ENCODE measurements around the gene ZNF426.
"Not testable (repeated sequence)": the region's sequence is repeated elsewhere in the genome, so short reads cannot be mapped to it uniquely, and the experiment has no call there.

Gene ZNF426

GRCh38 chr19:9539201-9539600, 756 bp upstream of the ZNF426 start:
- ATAC-seq (replicated peaks), result not testable (repeated sequence)
- Mint-ChIP-seq H3K4me3 (peak overlapping the region; percentile 89 to 98), H3K9me3 (peaks cover 5 to 15% of the 10 kb centered on the region in 2 donors)

GRCh38 chr19:9535934-9536333, 2.5 kb downstream of the ZNF426 start:
- Mint-ChIP-seq H3K36me3 (ENCODE audit: insufficient read depth) (peaks cover 64% of the 10 kb centered on the region), H3K9me3 (peaks cover 11 to 29% of the 10 kb centered on the region in 2 donors), H3K4me3 (no peak overlapping the region), H3K4me1 (ENCODE audit: low read depth in 2 of 2) (peaks cover 20 to 21% of the 10 kb centered on the region in 2 donors), H3K27me3 (no peaks in the 10 kb centered on the region), H3K27ac (no peak overlapping the region)
- DNase-seq, result no peak
- ATAC-seq (replicated peaks), result no peak

More at GRCh38 chr19:9539201-9539600, 756 bp upstream of the ZNF426 start:
- H3K4me1 Mint-ChIP-seq (ENCODE audit: low read depth in 2 of 2), result peaks cover 20 to 21% of the 10 kb centered on the region in 2 donors
- not testable (repeated sequence) for DNase-seq, H3K27me3 Mint-ChIP-seq
- H3K36me3 Mint-ChIP-seq (ENCODE audit: insufficient read depth), result peaks cover 33% of the 10 kb centered on the region
- H3K27ac Mint-ChIP-seq, result peak overlapping the region; percentile 97 to 98

GRCh38 chr19:9531933-9532332, 6.5 kb downstream of the ZNF426 start:
- H3K27me3 Mint-ChIP-seq, result no peaks in the 10 kb centered on the region
- no peak overlapping the region for H3K27ac Mint-ChIP-seq
- no peak overlapping the region for H3K4me3 Mint-ChIP-seq
- H3K36me3 Mint-ChIP-seq (ENCODE audit: insufficient read depth), result peaks cover 76% of the 10 kb centered on the region
- DNase-seq (no peak), ATAC-seq (replicated peaks) (no peak)
- H3K9me3 Mint-ChIP-seq, result peaks cover 8 to 23% of the 10 kb centered on the region in 2 donors
- no peaks in the 10 kb centered on the region for H3K4me1 Mint-ChIP-seq (ENCODE audit: low read depth in 2 of 2)

DNA sequence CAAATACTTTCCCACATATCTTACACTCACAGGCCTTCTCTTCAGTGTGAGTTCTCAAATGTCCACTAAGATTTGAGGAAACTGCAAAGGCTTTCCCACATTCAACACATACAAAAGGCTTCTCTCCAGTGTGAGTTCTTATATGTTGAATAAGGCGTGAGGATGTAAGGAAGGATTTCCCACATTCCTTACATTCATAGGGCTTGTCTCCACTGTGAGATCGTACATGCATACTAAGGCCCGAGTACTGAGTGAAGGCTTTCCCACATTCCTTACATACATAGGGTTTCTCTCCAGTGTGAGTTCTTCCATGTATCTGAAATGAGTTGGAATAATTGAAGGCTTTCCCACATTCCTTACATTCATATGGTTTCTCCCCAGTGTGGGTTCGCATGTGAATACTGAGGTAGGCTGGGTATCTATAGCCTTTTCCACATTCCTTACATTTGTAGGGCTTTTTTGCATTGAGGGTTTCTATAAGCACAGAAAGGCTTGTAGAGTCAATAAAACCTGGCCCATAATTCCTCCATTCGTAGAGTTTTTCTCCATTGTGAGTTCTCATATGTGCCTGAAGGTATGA, 9.6 kb downstream of the ZNF426 start:
- H3K9me3 Mint-ChIP-seq, result peaks cover 10 to 35% of the 10 kb centered on the region in 2 donors

DNA sequence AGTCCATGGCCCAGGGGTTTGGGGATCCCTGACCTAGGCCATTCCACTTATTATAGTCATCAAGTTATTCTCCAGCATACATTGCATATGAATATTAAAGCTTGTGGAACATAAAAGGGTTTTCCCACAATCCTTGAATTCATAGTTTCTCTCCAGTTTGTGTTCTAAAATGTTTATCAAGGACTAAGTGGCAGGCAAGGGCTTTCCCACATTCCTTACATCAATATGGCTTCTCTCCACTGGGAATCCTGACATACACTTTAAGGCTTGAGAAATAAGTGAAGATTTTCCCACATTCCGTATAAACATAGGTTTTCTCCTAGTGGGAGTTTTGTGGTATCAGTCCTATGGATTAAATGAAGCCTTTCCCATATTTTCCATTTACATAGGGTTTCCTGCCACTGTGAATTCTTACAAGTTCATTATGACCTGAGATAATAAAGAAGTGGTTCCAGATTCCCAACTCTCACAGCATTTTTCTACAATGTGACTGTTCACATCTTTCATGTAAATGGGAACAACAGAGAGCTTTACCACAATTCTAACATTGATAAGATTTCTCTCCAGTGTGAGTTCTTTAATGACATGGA, 14.5 kb downstream of the ZNF426 start:
- no peak overlapping the region for H3K4me3 Mint-ChIP-seq
- H3K27me3 Mint-ChIP-seq, result no peaks in the 10 kb centered on the region
- no peak overlapping the region for H3K27ac Mint-ChIP-seq
- ATAC-seq (replicated peaks) (no peak), DNase-seq (no peak)
- no peaks in the 10 kb centered on the region for H3K4me1 Mint-ChIP-seq (ENCODE audit: low read depth in 2 of 2)
- peaks cover 10% of the 10 kb centered on the region for H3K36me3 Mint-ChIP-seq (ENCODE audit: insufficient read depth)
- H3K9me3 Mint-ChIP-seq, result peaks cover 10 to 39% of the 10 kb centered on the region in 2 donors

More for the DNA sequence above, 9.6 kb downstream of the ZNF426 start:
- ATAC-seq (replicated peaks) (no peak), DNase-seq (no peak)
- Mint-ChIP-seq H3K27ac (no peak overlapping the region), H3K27me3 (no peaks in the 10 kb centered on the region), H3K36me3 (ENCODE audit: insufficient read depth) (peaks cover 58% of the 10 kb centered on the region), H3K4me3 (no peak overlapping the region), H3K4me1 (ENCODE audit: low read depth in 2 of 2) (no peaks in the 10 kb centered on the region)

DNA sequence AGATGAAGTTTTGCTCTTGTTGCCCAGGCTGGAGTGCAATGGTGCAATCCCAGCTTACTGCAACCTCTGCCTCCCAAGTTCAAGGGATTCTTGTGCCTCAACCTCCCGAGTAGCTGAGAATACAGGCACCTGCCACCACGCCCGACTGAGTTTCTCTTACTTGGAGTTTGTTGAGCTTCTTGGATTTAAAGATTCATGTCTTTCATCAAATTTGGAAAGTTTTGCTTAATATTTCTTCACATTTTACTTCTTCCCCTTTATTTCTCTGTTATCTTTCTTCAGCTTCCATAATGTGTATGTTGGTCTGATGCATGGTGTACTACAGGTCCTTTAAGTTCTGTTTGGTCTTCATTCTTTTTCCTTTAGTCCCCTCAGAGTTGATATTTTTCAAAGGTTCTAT, 31.2 kb downstream of the ZNF426 start:
- no peak for ATAC-seq (replicated peaks)
- Mint-ChIP-seq H3K36me3 (ENCODE audit: insufficient read depth) (no peaks in the 10 kb centered on the region), H3K9me3 (peaks cover 9 to 19% of the 10 kb centered on the region in 2 donors), H3K4me1 (ENCODE audit: low read depth in 2 of 2) (no peaks in the 10 kb centered on the region), H3K27me3 (peaks cover 0 to 7% of the 10 kb centered on the region in 2 donors), H3K4me3 (no peak overlapping the region), H3K27ac (no peak overlapping the region)
- no peak for DNase-seq

DNA sequence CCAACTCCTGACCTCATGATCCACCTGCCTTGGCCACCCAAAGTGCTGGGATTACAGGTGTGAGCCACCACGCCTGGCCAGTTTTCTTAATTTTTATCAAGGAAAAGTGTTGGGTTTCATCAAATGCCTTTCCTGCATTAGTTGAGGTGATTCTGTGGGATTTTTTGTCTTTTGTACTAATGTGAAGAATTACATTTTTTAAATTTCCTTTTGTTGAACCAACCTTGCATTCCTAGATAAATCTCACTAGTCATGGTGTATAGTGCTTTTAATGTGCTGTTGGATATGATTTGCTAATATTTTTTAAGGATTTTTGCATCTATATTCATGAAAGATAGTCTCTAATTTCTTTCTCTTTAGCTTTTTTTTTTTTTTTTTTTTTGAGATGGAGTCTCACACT, 37.6 kb downstream of the ZNF426 start:
- peaks cover 10 to 12% of the 10 kb centered on the region in 2 donors for H3K9me3 Mint-ChIP-seq

GRCh38 chr19:9498183-9498902, 40.1 kb downstream of the ZNF426 start, which contains the start of gene ZNF560:
ZNF560 (minus strand) TSS chr19:9498616; CDS start chr19:9475313, 23,303 bp downstream.
- no peak for ATAC-seq (replicated peaks)
- peak within 1 kb of the TSS in 1 of 2 donors; percentile 31 for H3K4me3 Mint-ChIP-seq
- no peaks in the 10 kb centered on the region for H3K27me3 Mint-ChIP-seq
- no peak for DNase-seq
- no peaks in the 10 kb centered on the region for H3K36me3 Mint-ChIP-seq (ENCODE audit: insufficient read depth)
- no peak within 1 kb of the TSS for H3K27ac Mint-ChIP-seq
- peaks cover 8 to 12% of the 10 kb centered on the region in 2 donors for H3K9me3 Mint-ChIP-seq
- peaks cover 0 to 5% of the 10 kb centered on the region in 2 donors for H3K4me1 Mint-ChIP-seq (ENCODE audit: low read depth in 2 of 2)

More for the DNA sequence above, 37.6 kb downstream of the ZNF426 start:
- no peak for DNase-seq
- no peaks in the 10 kb centered on the region for H3K27me3 Mint-ChIP-seq
- no peaks in the 10 kb centered on the region for H3K36me3 Mint-ChIP-seq (ENCODE audit: insufficient read depth)
- H3K4me1 Mint-ChIP-seq (ENCODE audit: low read depth in 2 of 2), result peaks cover 0 to 5% of the 10 kb centered on the region in 2 donors
- H3K4me3 Mint-ChIP-seq, result no peak overlapping the region
- H3K27ac Mint-ChIP-seq, result no peak overlapping the region
- no peak for ATAC-seq (replicated peaks)

DNA sequence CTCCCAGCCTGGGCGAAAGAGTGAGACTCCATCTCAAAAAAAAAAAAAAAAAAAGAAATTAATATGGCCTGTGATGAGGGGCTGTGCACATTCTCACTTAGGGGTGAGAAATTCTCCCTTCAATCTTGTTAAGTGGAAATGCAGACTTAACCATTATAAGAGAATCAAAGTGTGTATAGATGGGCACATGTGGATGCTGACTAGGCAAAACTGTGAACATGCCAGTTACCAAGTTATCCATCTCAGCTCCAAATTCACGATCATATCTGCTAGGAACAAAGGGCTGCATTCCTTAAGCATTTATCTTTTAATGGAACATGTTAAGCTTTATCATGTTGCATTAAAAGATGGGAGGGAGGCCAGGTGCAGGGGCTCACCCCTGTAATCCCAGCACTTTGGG, 44.3 kb downstream of the ZNF426 start:
- H3K27me3 Mint-ChIP-seq, result no peaks in the 10 kb centered on the region
- no peak for ATAC-seq (replicated peaks)
- H3K9me3 Mint-ChIP-seq, result peaks cover 8 to 22% of the 10 kb centered on the region in 2 donors
- H3K27ac Mint-ChIP-seq, result no peak overlapping the region
- peaks cover 0 to 5% of the 10 kb centered on the region in 2 donors for H3K4me1 Mint-ChIP-seq (ENCODE audit: low read depth in 2 of 2)
- no peak for DNase-seq
- no peaks in the 10 kb centered on the region for H3K36me3 Mint-ChIP-seq (ENCODE audit: insufficient read depth)
- H3K4me3 Mint-ChIP-seq, result no peak overlapping the region

DNA sequence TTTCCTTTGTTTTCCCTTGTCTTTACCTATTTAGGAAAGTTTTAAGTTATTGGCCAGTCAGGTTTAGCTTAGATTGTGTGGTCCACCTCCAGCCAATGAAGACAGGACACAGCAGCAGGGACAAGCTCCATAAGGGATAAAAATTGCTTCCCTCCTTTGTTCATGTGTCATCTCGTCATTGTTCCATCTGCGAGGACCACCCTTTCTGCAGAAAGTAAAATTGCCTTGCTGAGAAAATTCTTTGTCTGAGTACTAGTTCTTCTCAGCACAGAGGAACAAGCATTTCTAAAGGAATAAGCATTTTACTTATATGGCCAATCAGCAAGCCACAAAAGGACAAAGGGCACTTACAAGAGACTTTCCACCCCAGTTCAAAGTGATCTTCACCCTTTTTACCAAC, 51.4 kb downstream of the ZNF426 start:
- Mint-ChIP-seq H3K4me3 (no peak overlapping the region), H3K36me3 (ENCODE audit: insufficient read depth) (peaks cover 3% of the 10 kb centered on the region), H3K4me1 (ENCODE audit: low read depth in 2 of 2) (no peaks in the 10 kb centered on the region), H3K27ac (no peak overlapping the region), H3K9me3 (peaks cover 7 to 11% of the 10 kb centered on the region in 2 donors), H3K27me3 (no peaks in the 10 kb centered on the region)
- DNase-seq (no peak), ATAC-seq (replicated peaks) (no peak)

DNA sequence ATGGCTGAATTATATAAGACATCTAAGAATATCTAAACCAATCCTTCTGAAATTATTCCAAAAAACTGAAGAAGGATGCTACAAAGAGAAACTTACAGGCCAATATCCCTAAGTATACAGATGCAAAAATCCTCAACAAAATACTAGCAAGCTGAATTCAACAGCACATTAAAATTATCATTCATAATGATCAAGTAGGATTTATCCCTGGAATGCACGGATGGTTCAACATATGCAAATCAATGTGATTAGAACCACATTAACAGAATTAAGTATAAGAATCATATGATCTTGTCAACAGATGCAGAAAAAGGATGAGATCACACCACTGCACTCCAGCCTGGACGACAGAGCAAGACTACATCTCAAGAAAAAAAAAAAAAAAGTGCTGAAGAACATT, 53.3 kb downstream of the ZNF426 start:
- Mint-ChIP-seq H3K27ac (no peak overlapping the region), H3K27me3 (no peaks in the 10 kb centered on the region), H3K4me1 (ENCODE audit: low read depth in 2 of 2) (no peaks in the 10 kb centered on the region), H3K36me3 (ENCODE audit: insufficient read depth) (peaks cover 3% of the 10 kb centered on the region), H3K4me3 (no peak overlapping the region), H3K9me3 (peaks cover 8 to 14% of the 10 kb centered on the region in 2 donors)
- ATAC-seq (replicated peaks), result no peak
- DNase-seq, result no peak

DNA sequence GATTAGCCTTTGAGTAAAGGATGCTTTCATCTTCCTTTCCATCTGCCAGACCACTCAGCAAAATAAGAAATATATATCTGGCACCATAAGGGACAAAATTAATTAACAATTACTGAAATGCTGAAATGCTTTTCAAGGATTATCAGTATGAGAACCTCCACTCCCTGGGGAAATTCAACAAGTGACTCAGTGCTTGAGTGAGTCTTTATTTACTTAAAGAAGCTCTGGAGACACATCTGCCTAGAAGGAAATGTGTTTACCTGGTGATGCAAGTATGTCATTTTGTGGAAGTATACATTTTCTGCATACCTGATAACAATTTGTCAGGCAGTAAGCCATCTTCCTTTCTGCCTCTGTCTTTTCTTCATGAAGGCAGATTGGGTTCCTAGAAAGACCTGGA, 63.5 kb downstream of the ZNF426 start:
- peaks cover 12 to 21% of the 10 kb centered on the region in 2 donors for H3K9me3 Mint-ChIP-seq
- H3K4me1 Mint-ChIP-seq (ENCODE audit: low read depth in 2 of 2), result no peaks in the 10 kb centered on the region
- no peak overlapping the region for H3K27ac Mint-ChIP-seq
- ATAC-seq (replicated peaks) (no peak), DNase-seq (no peak)
- no peaks in the 10 kb centered on the region for H3K36me3 Mint-ChIP-seq (ENCODE audit: insufficient read depth)
- H3K27me3 Mint-ChIP-seq, result peaks cover 0 to 14% of the 10 kb centered on the region in 2 donors
- H3K4me3 Mint-ChIP-seq, result no peak overlapping the region

All from effector memory CD8-positive, alpha-beta T cell (primary cell).